ENCODE measurements around the gene FOXR1. TPM values are rescaled to one million over a fixed set of nuclear protein-coding genes. Genes with fewer than 3 reads are reported as not detected.

The FOXR1 gene
- total RNA-seq: not detected
- long read RNA-seq, donor 1: 0 reads
- long read RNA-seq, donor 2: 0 reads

GRCh38 chr11:118971646-118972045 is at the start of gene FOXR1:
TSS of gene FOXR1 (plus strand) at chr11:118971761. CDS start at chr11:118971932, 171 bp downstream.
- no peak for DNase-seq (ENCODE audit: low spot score)
- intact Hi-C loops (cut with DNase I): no loop called here

GRCh38 chr11:118921929-118922744 is 49.4 kb upstream of the FOXR1 start:
- peak; percentile 94 for DNase-seq (ENCODE audit: low spot score)
- intact Hi-C loops (cut with DNase I): loop anchor here in 1 of 2 donors (2.0 kb wide), 1 partner anchor 13 kb away; no protein-coding TSS in a partner anchor

- intact Hi-C loops (cut with DNase I): loop anchor here in 1 of 2 donors (2.0 kb wide), 1 partner anchor 14 kb away; no protein-coding TSS in a partner anchor
- DNase-seq (ENCODE audit: low spot score): no peak
Measured at GRCh38 chr11:118922745-118923627, 48.6 kb upstream of the FOXR1 start.

GRCh38 chr11:118923721-118924587 is 47.6 kb upstream of the FOXR1 start:
- DNase-seq (ENCODE audit: low spot score): no peak
- intact Hi-C loops (cut with DNase I): loop anchor here in 1 of 2 donors (2.0 kb wide), 1 partner anchor 15 kb away; no protein-coding TSS in a partner anchor

GRCh38 chr11:118924591-118925585 is 46.7 kb upstream of the FOXR1 start:
- intact Hi-C loops (cut with DNase I): loop anchor here in 1 of 2 donors (5.0 kb wide), 1 partner anchor 33 kb away; no protein-coding TSS in a partner anchor
- DNase-seq (ENCODE audit: low spot score): peak; percentile 84

- DNase-seq (ENCODE audit: low spot score): no peak
Measured at GRCh38 chr11:118927554-118928100, 43.9 kb upstream of the FOXR1 start.

GRCh38 chr11:118928101-118928869 is 43.3 kb upstream of the FOXR1 start:
- intact Hi-C loops (cut with DNase I): loop anchor here in 1 of 2 donors (5.0 kb wide), 1 partner anchor 36 kb away; no protein-coding TSS in a partner anchor
- peak; percentile 96 for DNase-seq (ENCODE audit: low spot score)

More at GRCh38 chr11:118927554-118928100, 43.9 kb upstream of the FOXR1 start:
- intact Hi-C loops (cut with DNase I): loop anchor here in 1 of 2 donors (5.0 kb wide), 1 partner anchor 35 kb away; no protein-coding TSS in a partner anchor

- intact Hi-C loops (cut with DNase I): loop anchor here in 1 of 2 donors (5.0 kb wide), 1 partner anchor 37 kb away; no protein-coding TSS in a partner anchor
- DNase-seq (ENCODE audit: low spot score): peak; percentile 88
Measured at GRCh38 chr11:118928870-118929500, 42.6 kb upstream of the FOXR1 start.

- peak; percentile 96 for DNase-seq (ENCODE audit: low spot score)
Measured at GRCh38 chr11:118929501-118930093, 42.0 kb upstream of the FOXR1 start.

GRCh38 chr11:118930094-118930712 is 41.4 kb upstream of the FOXR1 start:
- DNase-seq (ENCODE audit: low spot score): peak; percentile 91

More at GRCh38 chr11:118929501-118930093, 42.0 kb upstream of the FOXR1 start:
- intact Hi-C loops (cut with DNase I): loop anchor here (5.0 to 10.0 kb wide), 2 partner anchors 37 to 235 kb away; no protein-coding TSS in a partner anchor

GRCh38 chr11:118931571-118931970 is 40.0 kb upstream of the FOXR1 start:
- no peak for DNase-seq (ENCODE audit: low spot score)
- intact Hi-C loops (cut with DNase I): loop anchor here in 1 of 2 donors (1.0 to 10.0 kb wide), 2 partner anchors 13 to 237 kb away; no protein-coding TSS in a partner anchor

More at GRCh38 chr11:118930094-118930712, 41.4 kb upstream of the FOXR1 start:
- intact Hi-C loops (cut with DNase I): loop anchor here in 1 of 2 donors (10.0 kb wide), 1 partner anchor 235 kb away; no protein-coding TSS in a partner anchor

GRCh38 chr11:118933486-118933885 is 38.1 kb upstream of the FOXR1 start:
- intact Hi-C loops (cut with DNase I): loop anchor here in 1 of 2 donors (10.0 kb wide), 1 partner anchor 239 kb away; no protein-coding TSS in a partner anchor
- DNase-seq (ENCODE audit: low spot score): peak; percentile 83

- no peak for DNase-seq (ENCODE audit: low spot score)
- intact Hi-C loops (cut with DNase I): loop anchor here in 1 of 2 donors (10.0 kb wide), 1 partner anchor 241 kb away; no protein-coding TSS in a partner anchor
Measured at GRCh38 chr11:118935376-118935775, 36.2 kb upstream of the FOXR1 start.

Data from posterior vena cava (tissue), 2 donors.